Trophoblast cell (in vitro differentiated cells and primary cell): ENCODE measurements around the gene GDF11.
A peak's percentile ranks its signal among the peaks of the same experiment; 100 is the strongest.

ENCODE experiments used
- DNase-seq, 2 donors: peaks; one replicate each; pipeline ENCODE4 v3.0.0-alpha.2; 2016
- H2AFZ ChIP-seq: 2 replicates; pipeline ENCODE4 v1.6.1; 2013; ENCODE audit warnings: low read length, moderate library complexity, mild to moderate bottlenecking; ENCODE audit not compliant: insufficient read depth, poor library complexity
- H2AK5ac ChIP-seq: 2 replicates; pipeline ENCODE4 v1.6.1; 2013; ENCODE audit warnings: mild to moderate bottlenecking, low read length
- H2BK120ac ChIP-seq: 2 replicates; pipeline ENCODE4 v1.6.1; 2013; ENCODE audit warnings: low read length, mild to moderate bottlenecking, moderate library complexity; ENCODE audit not compliant: insufficient read depth, poor library complexity
- H2BK12ac ChIP-seq: 2 replicates; pipeline ENCODE4 v1.6.1; 2013; ENCODE audit warnings: mild to moderate bottlenecking, low read length, moderate library complexity
- H2BK5ac ChIP-seq: 2 replicates; pipeline ENCODE4 v1.6.1; 2013; ENCODE audit warnings: low read length, low read depth, moderate library complexity, mild to moderate bottlenecking; ENCODE audit not compliant: poor library complexity
- H3K14ac ChIP-seq: 2 replicates; pipeline ENCODE4 v1.6.1; 2013; ENCODE audit warnings: mild to moderate bottlenecking, low read length
- H3K18ac ChIP-seq: 2 replicates; pipeline ENCODE4 v1.6.1; 2013; ENCODE audit warnings: mild to moderate bottlenecking, low read length
- H3K23ac ChIP-seq: 2 replicates; pipeline ENCODE4 v1.6.1; 2013; ENCODE audit warnings: low read length
- H3K27ac ChIP-seq: 2 replicates; pipeline ENCODE4 v1.5.1; 2013; ENCODE audit warnings: low read depth, mild to moderate bottlenecking, inconsistent platforms, low read length, moderate library complexity
- H3K27me3 ChIP-seq: 2 replicates; pipeline ENCODE4 v1.6.1; 2013; ENCODE audit warnings: inconsistent platforms, mild to moderate bottlenecking, low read length, moderate library complexity; ENCODE audit not compliant: insufficient read depth
- H3K36me3 ChIP-seq, 2 experiments: 1 replicate in 1 of 2; 2 replicates in 1 of 2; pipeline ENCODE4 v1.6.1; 2013; ENCODE audit warnings: low read length in 2 of 2, mild to moderate bottlenecking in 2 of 2, moderate library complexity in 1 of 2; ENCODE audit not compliant: insufficient read depth in 2 of 2, control insufficient read depth in 1 of 2
- H3K4ac ChIP-seq: 2 replicates; pipeline ENCODE4 v1.6.1; 2013; ENCODE audit warnings: low read depth, mild to moderate bottlenecking, low read length, moderate library complexity
- H3K4me1 ChIP-seq, 2 experiments: 1 replicate in 1 of 2; 2 replicates in 1 of 2; pipeline ENCODE4 v1.6.1; 2013; ENCODE audit warnings: low read length in 2 of 2, mild to moderate bottlenecking in 2 of 2, moderate library complexity in 1 of 2; ENCODE audit not compliant: insufficient read depth in 2 of 2, control insufficient read depth in 1 of 2
- H3K4me2 ChIP-seq: 2 replicates; pipeline ENCODE4 v1.6.1; 2013; ENCODE audit warnings: inconsistent platforms, mild to moderate bottlenecking, low read length, moderate library complexity
- H3K4me3 ChIP-seq: 2 replicates; pipeline ENCODE4 v1.5.1; 2013; ENCODE audit warnings: mild to moderate bottlenecking, low read depth, low read length, inconsistent platforms
- H3K79me1 ChIP-seq: one replicate; pipeline ENCODE4 v1.6.1; 2013; ENCODE audit warnings: low read length
- H3K79me2 ChIP-seq: 2 replicates; pipeline ENCODE4 v1.6.1; 2013; ENCODE audit warnings: low read length, mild to moderate bottlenecking; ENCODE audit not compliant: control insufficient read depth, insufficient read depth, poor library complexity
- H3K9ac ChIP-seq: 2 replicates; pipeline ENCODE4 v1.6.1; 2013; ENCODE audit warnings: mild to moderate bottlenecking, low read length
- H3K9me3 ChIP-seq: 2 replicates; pipeline ENCODE4 v1.6.1; 2013; ENCODE audit warnings: low read depth, mild to moderate bottlenecking, control low read depth, inconsistent platforms, low read length; ENCODE audit not compliant: insufficient read depth
- H4K12ac ChIP-seq: 2 replicates; pipeline ENCODE4 v1.6.1; 2013; ENCODE audit warnings: low read depth, mild to moderate bottlenecking, low read length, moderate library complexity
- H4K8ac ChIP-seq: 2 replicates; pipeline ENCODE4 v1.6.1; 2013; ENCODE audit warnings: low read depth, mild to moderate bottlenecking, low read length, moderate library complexity
- H4K91ac ChIP-seq: one replicate; pipeline ENCODE4 v1.6.1; 2013; ENCODE audit warnings: low read depth, mild to moderate bottlenecking, low read length, moderate library complexity
- WGBS: extraction: QIAGEN DNeasy Blood & Tissue Kit; methylation state at CpG from one replicate; pipeline ENCODE4 v1.1.7; 2013; ENCODE audit warnings: missing lambda C conversion rate; ENCODE audit not compliant: insufficient read length, insufficient coverage; ENCODE audit errors: extremely low coverage; 5-methylcytosine and 5-hydroxymethylcytosine counted together

GDF11 gene

GRCh38 chr12:55729819-55730818, 12.8 kb upstream of the GDF11 start:
- H3K18ac ChIP-seq, result peak overlapping the region; percentile 25
- H3K4me3 ChIP-seq, result no peak overlapping the region
- H3K9ac ChIP-seq, result no peak overlapping the region
- no peak overlapping the region for H3K4ac ChIP-seq
- peaks cover 11 to 17% of the 10 kb centered on the region in 2 experiments for H3K4me1 ChIP-seq
- H3K14ac ChIP-seq, result peak overlapping the region; percentile 21
- WGBS, result no CpG with 5 or more reads among the region's 19 CpGs
- H2BK5ac ChIP-seq, result no peak overlapping the region
- no peak overlapping the region for H3K23ac ChIP-seq
- H3K36me3 ChIP-seq, result peaks cover 19 to 20% of the 10 kb centered on the region in 2 experiments
- peak overlapping the region; percentile 97 for H3K27ac ChIP-seq
- peak overlapping the region; percentile 34 for H2BK12ac ChIP-seq
- peak overlapping the region; percentile 82 for H3K4me2 ChIP-seq
- peak overlapping the region; percentile 50 for H2AFZ ChIP-seq
- peaks cover 21% of the 10 kb centered on the region for H3K79me2 ChIP-seq
- peaks cover 18% of the 10 kb centered on the region for H3K79me1 ChIP-seq
- H4K8ac ChIP-seq, result peak overlapping the region; percentile 49
- no peaks in the 10 kb centered on the region for H3K9me3 ChIP-seq
- no peak overlapping the region for H2BK120ac ChIP-seq
- H2AK5ac ChIP-seq, result peak overlapping the region; percentile 46
- peak overlapping the region; percentile 47 for H4K91ac ChIP-seq
- peak overlapping the region; percentile 6 for H4K12ac ChIP-seq
- DNase-seq, result peak in 1 of 2 donors; percentile 26
- H3K27me3 ChIP-seq, result no peaks in the 10 kb centered on the region

GRCh38 chr12:55732288-55732687, 10.6 kb upstream of the GDF11 start:
- no peak overlapping the region for H2AFZ ChIP-seq

GRCh38 chr12:55733021-55733555, 9.8 kb upstream of the GDF11 start:
- Histone ChIP-seq H3K36me3 (no peaks in the 10 kb centered on the region), H3K23ac (no peak overlapping the region), H3K4ac (no peak overlapping the region), H3K4me1 (peaks cover 9 to 15% of the 10 kb centered on the region in 2 experiments), H2BK5ac (no peak overlapping the region), H3K9me3 (no peaks in the 10 kb centered on the region), H3K79me2 (peaks cover 10% of the 10 kb centered on the region), H2BK12ac (no peak overlapping the region), H3K4me3 (no peak overlapping the region), H4K8ac (no peak overlapping the region), H3K4me2 (no peak overlapping the region), H2BK120ac (no peak overlapping the region), H3K27me3 (no peaks in the 10 kb centered on the region), H4K91ac (no peak overlapping the region), H3K14ac (no peak overlapping the region), H4K12ac (no peak overlapping the region), H2AFZ (no peak overlapping the region), H3K79me1 (peaks cover 13% of the 10 kb centered on the region), H3K18ac (no peak overlapping the region), H3K9ac (no peak overlapping the region), H2AK5ac (no peak overlapping the region), H3K27ac (no peak overlapping the region)
- WGBS, result no CpG with 5 or more reads among the region's 14 CpGs
- no peak for DNase-seq

More at GRCh38 chr12:55732288-55732687, 10.6 kb upstream of the GDF11 start:
- no CpG with 5 or more reads among the region's 4 CpGs for WGBS
- Histone ChIP-seq H4K12ac (no peak overlapping the region), H3K18ac (no peak overlapping the region), H3K4me2 (no peak overlapping the region), H3K79me1 (peaks cover 18% of the 10 kb centered on the region), H3K4ac (no peak overlapping the region), H4K91ac (no peak overlapping the region), H3K27ac (no peak overlapping the region), H2BK5ac (no peak overlapping the region), H3K4me1 (peaks cover 6 to 13% of the 10 kb centered on the region in 2 experiments), H2AK5ac (no peak overlapping the region), H2BK12ac (no peak overlapping the region), H3K27me3 (no peaks in the 10 kb centered on the region), H3K9ac (no peak overlapping the region), H3K23ac (no peak overlapping the region), H4K8ac (no peak overlapping the region), H3K79me2 (peaks cover 16% of the 10 kb centered on the region), H3K4me3 (no peak overlapping the region), H3K14ac (no peak overlapping the region), H2BK120ac (no peak overlapping the region), H3K9me3 (no peaks in the 10 kb centered on the region), H3K36me3 (peaks cover under 1% of the 10 kb centered on the region in 2 experiments)
- DNase-seq, result no peak

- no peak overlapping the region for H4K12ac ChIP-seq
Observed at GRCh38 chr12:55733858-55734257, 9.1 kb upstream of the GDF11 start.

More at GRCh38 chr12:55733858-55734257, 9.1 kb upstream of the GDF11 start:
- Histone ChIP-seq H3K4me3 (no peak overlapping the region), H3K4ac (no peak overlapping the region), H3K27ac (no peak overlapping the region), H4K8ac (no peak overlapping the region), H2BK120ac (no peak overlapping the region), H3K14ac (no peak overlapping the region), H4K91ac (no peak overlapping the region), H2AK5ac (no peak overlapping the region), H2AFZ (no peak overlapping the region), H3K4me1 (peaks cover 10 to 15% of the 10 kb centered on the region in 2 experiments), H3K23ac (no peak overlapping the region), H3K9me3 (no peaks in the 10 kb centered on the region), H3K79me1 (peaks cover 7% of the 10 kb centered on the region), H2BK5ac (no peak overlapping the region), H2BK12ac (no peak overlapping the region), H3K9ac (no peak overlapping the region), H3K27me3 (no peaks in the 10 kb centered on the region), H3K79me2 (peaks cover 4% of the 10 kb centered on the region), H3K18ac (no peak overlapping the region), H3K4me2 (no peak overlapping the region), H3K36me3 (no peaks in the 10 kb centered on the region)
- DNase-seq, result no peak
- WGBS, result no CpG with 5 or more reads among the region's 2 CpGs
